SU-DHL-6 (cell line): ENCODE data around the gene TP53RK.
A peak's percentile ranks its signal among the peaks of the same experiment; 100 is the strongest.

ENCODE experiments used
- CTCF ChIP-seq: fragments of 200-600 bp; sonication (generic); IDR thresholded peaks from one replicate; pipeline ENCODE4 v1.5.1; 2017; ENCODE audit warnings: antibody characterized with exemption, mild to moderate bottlenecking, low read length, moderate library complexity; ENCODE audit not compliant: insufficient read depth, poor library complexity, severe bottlenecking
- EZH2phosphoT487 ChIP-seq: fragments of 200-600 bp; sonication (generic), shearing (Covaris generic); conservative IDR thresholded peaks from 2 replicates; pipeline ENCODE4 v1.6.1; 2018; ENCODE audit warnings: mild to moderate bottlenecking, antibody characterized with exemption, low read length, moderate library complexity, mixed read lengths

GRCh38 chr20:46681032-46681854, 8.0 kb downstream of the TP53RK start:
- TF ChIP-seq CTCF (peak; percentile 64), EZH2phosphoT487 (no peak)
